T-helper 9 cell (primary cell): Measurements from ENCODE around the gene NTMT1.

Source experiments
- DNase-seq: peaks from one replicate; pipeline ENCODE4 v3.0.0-alpha.2; 2020

Gene NTMT1

GRCh38 chr9:129682381-129682780 lies 56.4 kb downstream of the NTMT1 start:
- DNase-seq: no peak

GRCh38 chr9:129685220-129685932 lies 59.4 kb downstream of the NTMT1 start:
- DNase-seq: no peak
